Measurements from ENCODE around the gene RPUSD1. TPM values are rescaled to one million over a fixed set of nuclear protein-coding genes. Genes with fewer than 3 reads are reported as not detected.
"Not testable (repeated sequence)": the region's sequence is repeated elsewhere in the genome, so short reads cannot be mapped to it uniquely, and the experiment has no call there.

RPUSD1 gene
- total RNA-seq, 1 experiment from 2014 or later, result 59.9 TPM

DNA sequence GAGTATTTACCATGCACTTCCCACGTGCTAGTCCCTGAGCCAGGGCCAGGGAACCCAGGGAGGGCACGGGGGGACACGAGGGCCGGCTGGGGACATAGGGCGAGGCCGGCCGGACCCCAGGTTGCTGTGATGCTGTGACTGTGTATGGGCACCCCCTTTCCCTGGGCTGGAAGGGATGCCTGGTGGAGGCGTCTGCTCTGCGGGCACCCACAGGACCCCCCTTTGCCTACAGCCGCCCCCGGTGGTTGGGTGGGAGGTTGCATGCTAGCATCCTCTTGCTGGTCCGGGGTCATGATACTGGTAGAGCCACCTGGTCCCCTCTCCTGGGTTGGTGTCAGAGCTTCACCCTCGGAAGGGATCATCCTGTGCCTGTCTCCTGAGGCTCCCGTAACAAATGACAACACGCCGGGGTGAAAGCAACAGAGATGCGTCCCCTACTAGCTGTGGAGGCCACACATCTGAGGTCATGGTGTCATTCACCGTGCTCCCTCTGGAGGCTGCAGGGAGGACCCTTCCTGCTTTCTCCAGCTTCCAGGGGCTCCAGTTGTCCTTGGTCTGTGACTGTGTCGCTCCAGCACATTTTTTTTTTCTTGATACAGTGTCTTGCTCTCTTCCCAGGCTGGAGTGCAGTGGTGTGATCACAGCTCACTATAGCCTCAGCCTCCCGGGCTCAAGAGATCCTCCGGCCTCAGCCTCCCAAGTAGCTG, 44.2 kb downstream of the RPUSD1 start:
- POLR2A ChIA-PET, result interaction anchor here (1.5 kb wide), 1 partner anchor 17 kb away, joined by 3 read pairs; the partner anchor contains the start of gene MSLN
- CTCF ChIA-PET, result interaction anchor here (0.6 to 2.7 kb wide), 3 partner anchors 17 to 359 kb away, joined by 3 to 11 read pairs (median 3); partner anchors contain the start of gene MSLN

DNA sequence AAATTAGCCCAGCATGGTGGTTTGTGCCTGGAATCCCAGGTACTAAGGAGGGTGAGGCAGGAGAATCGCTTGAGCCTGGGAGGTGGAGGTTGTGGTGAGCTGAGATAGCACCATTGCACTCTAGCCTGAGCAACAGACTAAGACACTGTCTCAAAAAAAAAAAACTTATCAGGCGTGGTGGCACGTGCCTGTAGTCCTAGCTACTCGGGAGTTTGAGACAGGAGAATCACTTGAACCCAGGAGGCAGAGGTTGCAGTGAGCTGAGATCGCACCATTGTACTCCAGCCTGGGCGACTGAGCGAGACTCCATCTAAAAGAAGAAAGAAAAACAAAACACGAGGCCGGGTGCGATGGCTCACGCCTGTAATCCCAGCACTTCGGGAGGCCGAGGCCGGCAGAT, 45.3 kb downstream of the RPUSD1 start:
- ATAC-seq; H3K4me3 ChIP-seq (replicated peaks in 1 of 2; ENCODE audit: low read depth in 1 of 2, low read length in 2 of 2); intact Hi-C loops (cut with micrococcal nuclease); H3K9ac ChIP-seq (ENCODE audit: low read length); H3K27ac ChIP-seq (ENCODE audit: low read depth, low read length); H3K9me3 ChIP-seq (ENCODE audit: control insufficient read depth in 1 of 2, insufficient read depth in 1 of 2, low read depth in 1 of 2, low read length in 2 of 2); H2AFZ ChIP-seq (ENCODE audit: low read depth, low read length, poor library complexity, severe bottlenecking); H4K20me1 ChIP-seq (ENCODE audit: insufficient read depth); DNase-seq (ENCODE audit: low read depth, low spot score); H3K36me3 ChIP-seq (ENCODE audit: control insufficient read depth in 1 of 2, insufficient read depth in 2 of 2, low read length in 2 of 2); H3K4me2 ChIP-seq (ENCODE audit: low read length); H3K9me2 ChIP-seq (ENCODE audit: insufficient read depth); BruUV-seq (replicated peaks); H3K27me3 ChIP-seq (ENCODE audit: insufficient read depth, low read length): not testable (repeated sequence)
- Histone ChIP-seq H3K79me2 (ENCODE audit: insufficient read depth, low read length) (peaks cover 12% of the 10 kb centered on the region; the same call in 1 of the 2 replicates), H3K4me1 (ENCODE audit: control insufficient read depth in 1 of 2, insufficient read depth in 2 of 2, low read length in 2 of 2) (peaks cover 8 to 28% of the 10 kb centered on the region in 2 experiments)
- POLR2A ChIA-PET, result interaction anchor here (1.5 kb wide), 1 partner anchor 18 kb away, joined by 3 read pairs; the partner anchor contains the start of gene MSLN
- RAD21 ChIA-PET (ENCODE audit: low non-redundant PET in 1 of 2, low total read pairs in 2 of 2, uncharacterized antibody in 2 of 2, unreplicated experiment in 2 of 2), result interaction anchor here in 1 of 2 experiments (1.3 kb wide), 1 partner anchor 18 kb away, joined by 3 read pairs; no protein-coding TSS in a partner anchor
- CTCF ChIA-PET, result interaction anchor here (0.6 to 2.2 kb wide), 3 partner anchors 31 to 360 kb away, joined by 3 to 5 read pairs (median 3); no protein-coding TSS in a partner anchor

More for the DNA sequence above, 44.2 kb downstream of the RPUSD1 start:
- intact Hi-C loops (cut with micrococcal nuclease), result loop anchor here (2.0 kb wide), 1 partner anchor 41 kb away; no protein-coding TSS in a partner anchor
- Histone ChIP-seq H3K4me3 (replicated peaks in 1 of 2; ENCODE audit: low read depth in 1 of 2, low read length in 2 of 2) (no peak overlapping the region), H3K79me2 (ENCODE audit: insufficient read depth, low read length) (peaks cover 12% of the 10 kb centered on the region; the same call in 1 of the 2 replicates), H3K36me3 (ENCODE audit: control insufficient read depth in 1 of 2, insufficient read depth in 2 of 2, low read length in 2 of 2) (no peaks in the 10 kb centered on the region), H3K4me1 (ENCODE audit: control insufficient read depth in 1 of 2, insufficient read depth in 2 of 2, low read length in 2 of 2) (peaks cover 8 to 28% of the 10 kb centered on the region in 2 experiments), H3K9me2 (ENCODE audit: insufficient read depth) (no peaks in the 10 kb centered on the region), H3K9me3 (ENCODE audit: control insufficient read depth in 1 of 2, insufficient read depth in 1 of 2, low read depth in 1 of 2, low read length in 2 of 2) (no peaks in the 10 kb centered on the region), H2AFZ (ENCODE audit: low read depth, low read length, poor library complexity, severe bottlenecking) (no peak overlapping the region), H3K27ac (ENCODE audit: low read depth, low read length) (no peak overlapping the region), H3K27me3 (ENCODE audit: insufficient read depth, low read length) (no peaks in the 10 kb centered on the region), H3K4me2 (ENCODE audit: low read length) (no peak overlapping the region), H3K9ac (ENCODE audit: low read length) (no peak overlapping the region), H4K20me1 (ENCODE audit: insufficient read depth) (no peaks in the 10 kb centered on the region)
- ATAC-seq (no peak), DNase-seq (ENCODE audit: low read depth, low spot score) (no peak)
- RAD21 ChIA-PET (ENCODE audit: low non-redundant PET in 1 of 2, low total read pairs in 2 of 2, uncharacterized antibody in 2 of 2, unreplicated experiment in 2 of 2), result interaction anchor here in 1 of 2 experiments (1.3 kb wide), 1 partner anchor 17 kb away, joined by 3 read pairs; no protein-coding TSS in a partner anchor
- TF ChIP-seq, protein P1, sequence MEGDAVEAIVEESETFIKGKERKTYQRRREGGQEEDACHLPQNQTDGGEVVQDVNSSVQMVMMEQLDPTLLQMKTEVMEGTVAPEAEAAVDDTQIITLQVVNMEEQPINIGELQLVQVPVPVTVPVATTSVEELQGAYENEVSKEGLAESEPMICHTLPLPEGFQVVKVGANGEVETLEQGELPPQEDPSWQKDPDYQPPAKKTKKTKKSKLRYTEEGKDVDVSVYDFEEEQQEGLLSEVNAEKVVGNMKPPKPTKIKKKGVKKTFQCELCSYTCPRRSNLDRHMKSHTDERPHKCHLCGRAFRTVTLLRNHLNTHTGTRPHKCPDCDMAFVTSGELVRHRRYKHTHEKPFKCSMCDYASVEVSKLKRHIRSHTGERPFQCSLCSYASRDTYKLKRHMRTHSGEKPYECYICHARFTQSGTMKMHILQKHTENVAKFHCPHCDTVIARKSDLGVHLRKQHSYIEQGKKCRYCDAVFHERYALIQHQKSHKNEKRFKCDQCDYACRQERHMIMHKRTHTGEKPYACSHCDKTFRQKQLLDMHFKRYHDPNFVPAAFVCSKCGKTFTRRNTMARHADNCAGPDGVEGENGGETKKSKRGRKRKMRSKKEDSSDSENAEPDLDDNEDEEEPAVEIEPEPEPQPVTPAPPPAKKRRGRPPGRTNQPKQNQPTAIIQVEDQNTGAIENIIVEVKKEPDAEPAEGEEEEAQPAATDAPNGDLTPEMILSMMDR (IDR thresholded peaks at IDR 0.05 in 2 of 3, conservative IDR thresholded peaks at IDR 0.05 in 1 of 3; ENCODE audit: borderline replicate concordance in 1 of 3, insufficient read depth in 1 of 3, low read depth in 2 of 3, low read length in 2 of 3), result peak in 2 of 3 experiments; percentile 43 to 55; a peak in 4 of 6 replicates
- no peak for TF ChIP-seq EZH2phosphoT487 (IDR thresholded peaks at IDR 0.05; ENCODE audit: borderline replicate concordance)
- TF ChIP-seq ZFX (IDR thresholded peaks at IDR 0.05), result no peak
- TF ChIP-seq, protein P2, sequence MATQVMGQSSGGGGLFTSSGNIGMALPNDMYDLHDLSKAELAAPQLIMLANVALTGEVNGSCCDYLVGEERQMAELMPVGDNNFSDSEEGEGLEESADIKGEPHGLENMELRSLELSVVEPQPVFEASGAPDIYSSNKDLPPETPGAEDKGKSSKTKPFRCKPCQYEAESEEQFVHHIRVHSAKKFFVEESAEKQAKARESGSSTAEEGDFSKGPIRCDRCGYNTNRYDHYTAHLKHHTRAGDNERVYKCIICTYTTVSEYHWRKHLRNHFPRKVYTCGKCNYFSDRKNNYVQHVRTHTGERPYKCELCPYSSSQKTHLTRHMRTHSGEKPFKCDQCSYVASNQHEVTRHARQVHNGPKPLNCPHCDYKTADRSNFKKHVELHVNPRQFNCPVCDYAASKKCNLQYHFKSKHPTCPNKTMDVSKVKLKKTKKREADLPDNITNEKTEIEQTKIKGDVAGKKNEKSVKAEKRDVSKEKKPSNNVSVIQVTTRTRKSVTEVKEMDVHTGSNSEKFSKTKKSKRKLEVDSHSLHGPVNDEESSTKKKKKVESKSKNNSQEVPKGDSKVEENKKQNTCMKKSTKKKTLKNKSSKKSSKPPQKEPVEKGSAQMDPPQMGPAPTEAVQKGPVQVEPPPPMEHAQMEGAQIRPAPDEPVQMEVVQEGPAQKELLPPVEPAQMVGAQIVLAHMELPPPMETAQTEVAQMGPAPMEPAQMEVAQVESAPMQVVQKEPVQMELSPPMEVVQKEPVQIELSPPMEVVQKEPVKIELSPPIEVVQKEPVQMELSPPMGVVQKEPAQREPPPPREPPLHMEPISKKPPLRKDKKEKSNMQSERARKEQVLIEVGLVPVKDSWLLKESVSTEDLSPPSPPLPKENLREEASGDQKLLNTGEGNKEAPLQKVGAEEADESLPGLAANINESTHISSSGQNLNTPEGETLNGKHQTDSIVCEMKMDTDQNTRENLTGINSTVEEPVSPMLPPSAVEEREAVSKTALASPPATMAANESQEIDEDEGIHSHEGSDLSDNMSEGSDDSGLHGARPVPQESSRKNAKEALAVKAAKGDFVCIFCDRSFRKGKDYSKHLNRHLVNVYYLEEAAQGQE (IDR thresholded peaks at IDR 0.05; ENCODE audit: low read depth), result no peak
- TF ChIP-seq EGR1 (IDR thresholded peaks at IDR 0.05; ENCODE audit: low read depth), result no peak
- TF ChIP-seq, protein P3, sequence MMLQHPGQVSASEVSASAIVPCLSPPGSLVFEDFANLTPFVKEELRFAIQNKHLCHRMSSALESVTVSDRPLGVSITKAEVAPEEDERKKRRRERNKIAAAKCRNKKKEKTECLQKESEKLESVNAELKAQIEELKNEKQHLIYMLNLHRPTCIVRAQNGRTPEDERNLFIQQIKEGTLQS (IDR thresholded peaks at IDR 0.05), result no peak
- no TSS peak for BruUV-seq (replicated peaks)

All from HCT116 (cell line).